Activated T-cell treated with anti-CD3 and anti-CD28 coated beads, Interleukin-2, amount 50 U/mL, for 24 hours (primary cell): ENCODE measurements around the gene LRP1B.

Source experiments
- DNase-seq: peaks from one replicate; pipeline ENCODE4 v3.0.0-alpha.2; 2020
- H3K27ac Mint-ChIP-seq: 2 replicates; pipeline ENCODE4 v1.8.0; 2020; ENCODE audit warnings: mild to moderate bottlenecking, mixed read lengths
- H3K27me3 Mint-ChIP-seq: 2 replicates; pipeline ENCODE4 v1.8.0; 2020; ENCODE audit warnings: mixed read lengths
- H3K36me3 Mint-ChIP-seq: 2 replicates; pipeline ENCODE4 v1.8.0; 2020; ENCODE audit warnings: low read depth, mixed read lengths
- H3K4me1 Mint-ChIP-seq: 2 replicates; pipeline ENCODE4 v1.8.0; 2020; ENCODE audit warnings: low read depth, mixed read lengths
- H3K4me3 Mint-ChIP-seq: 2 replicates; pipeline ENCODE4 v1.8.0; 2020; ENCODE audit warnings: mild to moderate bottlenecking, moderate library complexity, mixed read lengths
- H3K9me3 Mint-ChIP-seq: 2 replicates; pipeline ENCODE4 v1.8.0; 2020; ENCODE audit warnings: mixed read lengths

LRP1B gene

DNA sequence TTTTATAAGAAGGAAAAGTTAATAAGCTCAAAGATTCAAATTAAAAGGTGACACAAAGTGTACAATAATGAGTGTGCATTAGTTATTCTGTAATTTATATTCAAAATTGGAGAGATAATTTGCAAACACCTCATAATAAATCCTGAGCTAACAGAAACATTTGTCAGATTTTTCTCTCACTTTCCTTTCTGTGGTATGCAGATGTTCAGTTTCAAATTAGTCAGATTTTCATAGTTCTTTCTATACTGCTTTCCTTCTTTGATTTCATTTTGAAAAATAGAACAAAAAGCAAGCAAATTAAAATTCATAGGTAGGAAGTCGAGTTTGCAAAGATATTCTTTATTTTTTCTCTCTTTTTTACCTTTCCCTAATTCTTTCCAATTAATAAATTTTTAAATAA lies 1930.5 kb downstream of the LRP1B start:
- Mint-ChIP-seq H3K4me3 (no peak overlapping the region), H3K27ac (no peak overlapping the region), H3K36me3 (no peaks in the 10 kb centered on the region), H3K9me3 (peaks cover 15% of the 10 kb centered on the region), H3K4me1 (no peaks in the 10 kb centered on the region), H3K27me3 (no peaks in the 10 kb centered on the region)
- no peak for DNase-seq

- no peaks in the 10 kb centered on the region for H3K36me3 Mint-ChIP-seq
- H3K27ac Mint-ChIP-seq: no peak overlapping the region
- no peak overlapping the region for H3K4me3 Mint-ChIP-seq
- no peaks in the 10 kb centered on the region for H3K27me3 Mint-ChIP-seq
- H3K4me1 Mint-ChIP-seq: no peaks in the 10 kb centered on the region
- DNase-seq: no peak
- H3K9me3 Mint-ChIP-seq: peaks cover 12% of the 10 kb centered on the region
Observed at GRCh38 chr2:140199312-140199711, 1931.5 kb downstream of the LRP1B start.

- no peak for DNase-seq
- H3K27me3 Mint-ChIP-seq: no peaks in the 10 kb centered on the region
- H3K27ac Mint-ChIP-seq: no peak overlapping the region
- H3K9me3 Mint-ChIP-seq: peaks cover 2% of the 10 kb centered on the region
- H3K4me3 Mint-ChIP-seq: no peak overlapping the region
- H3K36me3 Mint-ChIP-seq: no peaks in the 10 kb centered on the region
- no peaks in the 10 kb centered on the region for H3K4me1 Mint-ChIP-seq
Observed at GRCh38 chr2:140187086-140187485, 1943.7 kb downstream of the LRP1B start.

DNA sequence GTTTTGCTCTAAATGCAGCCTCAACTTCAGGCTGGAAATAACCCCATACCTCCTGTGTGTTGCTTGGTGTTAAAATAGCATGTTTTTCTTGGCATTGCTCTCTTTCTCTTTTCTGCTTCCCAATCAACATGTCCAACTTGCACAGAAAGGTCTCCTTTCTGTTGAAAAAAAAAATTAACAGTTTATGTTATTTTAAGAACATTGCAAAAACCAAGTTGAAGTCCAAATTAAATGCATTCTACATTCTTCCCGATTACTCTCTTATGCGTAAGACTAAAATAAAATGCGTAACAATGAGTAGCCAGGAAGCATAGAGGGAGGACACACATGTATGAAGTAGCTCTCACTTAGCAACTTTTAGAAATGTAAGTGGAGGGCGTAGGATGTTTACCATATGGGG lies 1944.5 kb downstream of the LRP1B start:
- no peak overlapping the region for H3K4me3 Mint-ChIP-seq
- H3K36me3 Mint-ChIP-seq: no peaks in the 10 kb centered on the region
- no peaks in the 10 kb centered on the region for H3K27me3 Mint-ChIP-seq
- no peak overlapping the region for H3K27ac Mint-ChIP-seq
- DNase-seq: no peak
- no peaks in the 10 kb centered on the region for H3K4me1 Mint-ChIP-seq
- H3K9me3 Mint-ChIP-seq: peaks cover 9% of the 10 kb centered on the region

DNA sequence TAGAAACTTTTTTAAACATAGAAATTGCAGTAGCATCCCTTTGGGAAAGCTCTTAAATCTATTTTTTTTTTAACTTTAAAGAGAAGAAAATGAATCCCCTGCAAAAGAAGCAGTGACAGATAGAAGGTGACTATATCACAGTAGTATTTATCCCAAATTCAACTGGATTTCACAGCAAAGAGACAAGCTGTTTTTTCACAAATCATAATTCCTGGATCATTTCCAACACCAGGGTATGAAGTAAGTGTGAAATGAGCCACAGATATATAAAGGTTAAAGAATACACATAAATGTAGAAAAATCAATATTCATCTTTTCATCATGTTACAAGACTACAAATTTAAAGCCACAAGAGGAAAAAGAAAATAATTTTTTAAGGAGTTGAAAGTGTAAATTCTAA lies 1945.7 kb downstream of the LRP1B start:
- no peak overlapping the region for H3K27ac Mint-ChIP-seq
- no peaks in the 10 kb centered on the region for H3K4me1 Mint-ChIP-seq

GRCh38 chr2:140183056-140183765 lies 1947.6 kb downstream of the LRP1B start:
- no peak overlapping the region for H3K27ac Mint-ChIP-seq
- no peak overlapping the region for H3K4me3 Mint-ChIP-seq
- peaks cover 13% of the 10 kb centered on the region for H3K9me3 Mint-ChIP-seq
- H3K36me3 Mint-ChIP-seq: no peaks in the 10 kb centered on the region
- no peak for DNase-seq
- H3K27me3 Mint-ChIP-seq: no peaks in the 10 kb centered on the region
- no peaks in the 10 kb centered on the region for H3K4me1 Mint-ChIP-seq

More for the DNA sequence above, 1945.7 kb downstream of the LRP1B start:
- Mint-ChIP-seq H3K9me3 (peaks cover 13% of the 10 kb centered on the region), H3K27me3 (no peaks in the 10 kb centered on the region), H3K36me3 (no peaks in the 10 kb centered on the region), H3K4me3 (no peak overlapping the region)
- no peak for DNase-seq
